Keratinocyte (primary cell): ENCODE data around the gene ARHGEF3. TPM values are rescaled to one million over a fixed set of nuclear protein-coding genes. Genes with fewer than 3 reads are reported as not detected.

Source experiments
- DNase-seq: peaks from one replicate; pipeline ENCODE4 v3.0.0-alpha.2; 2011; ENCODE audit warnings: low read depth, missing footprints, low spot score
- FAIRE-seq: peaks from 2 replicates; lab custom pipeline; 2011; peaks lifted over from hg19 to GRCh38; lab: Jason Lieb, UNC
- H2AFZ ChIP-seq: 2 replicates; pipeline ENCODE4 v1.6.0; 2012; ENCODE audit warnings: low read length, control low read depth, inconsistent platforms; ENCODE audit not compliant: control insufficient read depth
- H3K27ac ChIP-seq: 2 replicates; pipeline ENCODE4 v1.5.1; 2011; ENCODE audit warnings: low read length; ENCODE audit not compliant: control insufficient read depth, insufficient read depth
- H3K27me3 ChIP-seq: 3 replicates; pipeline ENCODE4 v1.6.0; 2011; ENCODE audit warnings: low read length; ENCODE audit not compliant: control insufficient read depth, insufficient read depth; ENCODE audit errors: extremely low read depth
- H3K36me3 ChIP-seq, 2 experiments: 2 replicates in 1 of 2; 3 replicates in 1 of 2; pipeline ENCODE4 v1.5.1; 2011; ENCODE audit warnings: low read length in 2 of 2, mild to moderate bottlenecking in 1 of 2; ENCODE audit not compliant: control insufficient read depth in 2 of 2, insufficient read depth in 2 of 2; ENCODE audit errors: extremely low read depth in 1 of 2
- H3K4me1 ChIP-seq: 3 replicates; pipeline ENCODE4 v1.5.1; 2011; ENCODE audit warnings: low read length; ENCODE audit not compliant: control insufficient read depth, insufficient read depth; ENCODE audit errors: extremely low read depth
- H3K4me2 ChIP-seq: 3 replicates; pipeline ENCODE4 v1.6.0; 2011; ENCODE audit warnings: low read depth, low read length; ENCODE audit not compliant: control insufficient read depth, insufficient read depth; ENCODE audit errors: extremely low read depth
- H3K4me3 ChIP-seq, 3 experiments: fragments of 200-600 bp in 1 of 3; sonication (generic) in 1 of 3; 2 replicates in 2 of 3; 3 replicates in 1 of 3; pipeline ENCODE4 v1.5.1; 2011 to 2016; ENCODE audit warnings: low read length in 3 of 3, mild to moderate bottlenecking in 3 of 3, control low read depth in 2 of 3, inconsistent platforms in 1 of 3, low read depth in 1 of 3, mixed read lengths in 1 of 3, mixed run types in 1 of 3, moderate library complexity in 1 of 3; ENCODE audit not compliant: control insufficient read depth in 2 of 3, insufficient read depth in 2 of 3; ENCODE audit errors: extremely low read depth in 1 of 3
- H3K79me2 ChIP-seq: 2 replicates; pipeline ENCODE4 v1.6.0; 2012; ENCODE audit warnings: low read length; ENCODE audit not compliant: control insufficient read depth, insufficient read depth
- H3K9ac ChIP-seq: 3 replicates; pipeline ENCODE4 v1.6.0; 2011; ENCODE audit warnings: low read length; ENCODE audit not compliant: control insufficient read depth, insufficient read depth; ENCODE audit errors: extremely low read depth
- H3K9me1 ChIP-seq: 3 replicates; pipeline ENCODE4 v1.6.0; 2011; ENCODE audit warnings: low read length; ENCODE audit not compliant: control insufficient read depth, insufficient read depth; ENCODE audit errors: extremely low read depth
- H3K9me3 ChIP-seq: 2 replicates; pipeline ENCODE4 v1.5.1; 2012; ENCODE audit warnings: low read depth, low read length; ENCODE audit not compliant: control insufficient read depth
- H4K20me1 ChIP-seq: 3 replicates; pipeline ENCODE4 v1.6.0; 2011; ENCODE audit warnings: low read length; ENCODE audit not compliant: control insufficient read depth, insufficient read depth; ENCODE audit errors: extremely low read depth
- CTCF ChIP-seq, 3 experiments: IDR thresholded peaks in 1 of 3; conservative IDR thresholded peaks in 1 of 3; optimal IDR thresholded peaks in 1 of 3; 2 replicates in 2 of 3; 3 replicates in 1 of 3; pipeline versions ENCODE3 to v1.5.1; 2011; ENCODE audit warnings: low read length in 3 of 3, mild to moderate bottlenecking in 3 of 3, moderate library complexity in 2 of 3, control low read depth in 1 of 3, inconsistent platforms in 1 of 3; ENCODE audit not compliant: insufficient read depth in 2 of 3; ENCODE audit errors: extremely low read depth in 1 of 3
- EZH2 ChIP-seq: IDR thresholded peaks from one replicate; pipeline ENCODE4 v1.6.1; 2012; ENCODE audit warnings: inconsistent platforms, mild to moderate bottlenecking, low read length, moderate library complexity
- dilution Hi-C: fragments of 300-500 bp; cut with MboI; formaldehyde crosslinking; loops from one replicate; pipeline ENCODE4 v1.7.0; 2020; ENCODE audit warnings: low sequenced_read_pairs; ENCODE audit not compliant: extremely low pct_ligation_motif_present
- polyA plus RNA-seq, 5 experiments: library from polyadenylated mRNA; depleted of rRNA in 3 of 5; stranded (reverse) in 3 of 5; stranded (forward) in 1 of 5; unstranded in 1 of 5; fragments of >200 nt; gene quantifications; 1 replicate in 1 of 5; 2 replicates in 3 of 5; 3 replicates in 1 of 5; pipeline versions ENCODE4 v1.2.1 to v1.2.3, GENCODE V29; 2011 to 2012; ENCODE audit warnings: missing spikeins in 2 of 5, low read depth in 1 of 5, low replicate concordance in 1 of 5

The ARHGEF3 gene
- polyA plus RNA-seq, 1 donor (not counting 4 experiments of a cell fraction or from before 2014, with no cell fraction given) = 26.2 TPM

- no peak for DNase-seq
- dilution Hi-C loops = no loop called here
- no peaks in the 10 kb centered on the region for H3K79me2 ChIP-seq
- FAIRE-seq = no peak
- no peaks in the 10 kb centered on the region for H4K20me1 ChIP-seq
- no peak overlapping the region for H3K9ac ChIP-seq
- no peak overlapping the region for H3K4me3 ChIP-seq
- H3K36me3 ChIP-seq = peaks cover 5 to 19% of the 10 kb centered on the region in 2 experiments
- H3K27ac ChIP-seq = no peak overlapping the region
- H3K27me3 ChIP-seq = no peaks in the 10 kb centered on the region
- no peak for TF ChIP-seq EZH2
- no peak overlapping the region for H2AFZ ChIP-seq
- no peaks in the 10 kb centered on the region for H3K9me1 ChIP-seq
- H3K9me3 ChIP-seq = no peaks in the 10 kb centered on the region
- H3K4me1 ChIP-seq = no peaks in the 10 kb centered on the region
- H3K4me2 ChIP-seq = no peak overlapping the region
These were observed 64.7 kb downstream of the ARHGEF3 start for GRCh38 chr3:56737006-56737405.

- H3K27ac ChIP-seq = no peak overlapping the region
- no peak overlapping the region for H2AFZ ChIP-seq
- H4K20me1 ChIP-seq = no peaks in the 10 kb centered on the region
- no peak for FAIRE-seq
- no peak overlapping the region for H3K4me3 ChIP-seq
- TF ChIP-seq EZH2 = no peak
- no peak for TF ChIP-seq CTCF (optimal IDR thresholded peaks at IDR 0.05 in 1 of 3, IDR thresholded peaks at IDR 0.05 in 1 of 3, conservative IDR thresholded peaks at IDR 0.05 in 1 of 3; ENCODE audit: extremely low read depth in 1 of 3, insufficient read depth in 2 of 3, low read length in 3 of 3)
- H3K36me3 ChIP-seq = peaks cover 15 to 34% of the 10 kb centered on the region in 2 experiments
- H3K4me1 ChIP-seq = no peaks in the 10 kb centered on the region
- no peaks in the 10 kb centered on the region for H3K9me3 ChIP-seq
- H3K27me3 ChIP-seq = no peaks in the 10 kb centered on the region
- no peaks in the 10 kb centered on the region for H3K9me1 ChIP-seq
- no peak for DNase-seq
- no peaks in the 10 kb centered on the region for H3K79me2 ChIP-seq
- dilution Hi-C loops = no loop called here
- no peak overlapping the region for H3K4me2 ChIP-seq
- H3K9ac ChIP-seq = no peak overlapping the region
These were observed 69.6 kb downstream of the ARHGEF3 start for GRCh38 chr3:56732109-56732508.

- H3K27me3 ChIP-seq = no peaks in the 10 kb centered on the region
- H3K9me1 ChIP-seq = no peaks in the 10 kb centered on the region
- no peak overlapping the region for H3K4me2 ChIP-seq
- peaks cover 8 to 18% of the 10 kb centered on the region in 2 experiments for H3K36me3 ChIP-seq
- H3K4me1 ChIP-seq = no peaks in the 10 kb centered on the region
- no peaks in the 10 kb centered on the region for H4K20me1 ChIP-seq
- H3K9ac ChIP-seq = no peak overlapping the region
- no peak overlapping the region for H3K4me3 ChIP-seq
- TF ChIP-seq CTCF (optimal IDR thresholded peaks at IDR 0.05 in 1 of 3, IDR thresholded peaks at IDR 0.05 in 1 of 3, conservative IDR thresholded peaks at IDR 0.05 in 1 of 3; ENCODE audit: extremely low read depth in 1 of 3, insufficient read depth in 2 of 3, low read length in 3 of 3) (no peak), EZH2 (no peak)
- H3K79me2 ChIP-seq = no peaks in the 10 kb centered on the region
- dilution Hi-C loops = no loop called here
- H3K27ac ChIP-seq = no peak overlapping the region
- no peak overlapping the region for H2AFZ ChIP-seq
- DNase-seq = no peak
- FAIRE-seq = no peak
- no peaks in the 10 kb centered on the region for H3K9me3 ChIP-seq
These were observed 76.6 kb downstream of the ARHGEF3 start for GRCh38 chr3:56725175-56725574.
